ENCODE data around the gene KIF3A. TPM values are rescaled to one million over a fixed set of nuclear protein-coding genes. Genes with fewer than 3 reads are reported as not detected.

Gene KIF3A
- total and polyA plus RNA-seq, 2 experiments from 2014 or later, result 11.2 to 19.7 TPM

GRCh38 chr5:132773114-132773513, 35.8 kb upstream of the KIF3A start:
- H3K4me3 ChIP-seq, result no peak overlapping the region
- H3K9me2 ChIP-seq (ENCODE audit: insufficient read depth), result peaks cover 2% of the 10 kb centered on the region; the same call in 1 of the 2 replicates
- Mint-ChIP-seq H3K4me1 (peaks cover 30% of the 10 kb centered on the region), H3K36me3 (ENCODE audit: low read depth) (no peaks in the 10 kb centered on the region; the same call in 2 of the 3 replicates), H3K27ac (no peak overlapping the region), H3K4me3 (no peak overlapping the region), H3K9me3 (no peaks in the 10 kb centered on the region), H3K27me3 (ENCODE audit: insufficient read depth, low read depth, poor library complexity) (peaks cover 25% of the 10 kb centered on the region)
- no peak for DNase-seq (ENCODE audit: low spot score)
- peaks cover 21% of the 10 kb centered on the region for H3K4me1 ChIP-seq (ENCODE audit: insufficient read depth)
- no peak overlapping the region for H2AFZ ChIP-seq
- TF ChIP-seq NANOG (IDR thresholded peaks at IDR 0.05; ENCODE audit: borderline replicate concordance) (no peak), CREB1 (CRISPR knock-in tag; IDR thresholded peaks at IDR 0.05; ENCODE audit: low read depth) (no peak), ETS1 (IDR thresholded peaks at IDR 0.05) (no peak), STAT1 (IDR thresholded peaks at IDR 0.05; ENCODE audit: unreplicated experiment) (no peak), CTCF (conservative IDR thresholded peaks at IDR 0.05; ENCODE audit: low read depth in 2 of 2) (no peak), EZH2phosphoT487 (IDR thresholded peaks at IDR 0.05; ENCODE audit: unreplicated experiment) (no peak), REST (IDR thresholded peaks at IDR 0.05; ENCODE audit: unreplicated experiment) (no peak), JUNB (IDR thresholded peaks at IDR 0.05; ENCODE audit: unreplicated experiment) (no peak), ZNF331 (CRISPR knock-in tag; IDR thresholded peaks at IDR 0.05; ENCODE audit: low read depth) (no peak), POLR2AphosphoS5 (IDR thresholded peaks at IDR 0.05; ENCODE audit: low read depth) (no peak), ZNF114 (CRISPR knock-in tag; IDR thresholded peaks at IDR 0.05) (no peak), EZH2 (IDR thresholded peaks at IDR 0.05; ENCODE audit: low read depth, unreplicated experiment) (no peak), ZNF462 (CRISPR knock-in tag; IDR thresholded peaks at IDR 0.05) (no peak)
- H3K4me2 ChIP-seq, result no peak overlapping the region
- H3F3A ChIP-seq (replicated peaks; ENCODE audit: low read depth), result no peaks in the 10 kb centered on the region
- peaks cover 26% of the 10 kb centered on the region for H3K27me3 ChIP-seq (ENCODE audit: insufficient read depth)
- no peaks in the 10 kb centered on the region for H3K36me3 ChIP-seq (ENCODE audit: insufficient read depth)
- peaks cover 4% of the 10 kb centered on the region; the same call in 1 of the 2 replicates for H3K79me2 ChIP-seq (replicated peaks; ENCODE audit: insufficient read depth)
- no peak overlapping the region for H3K27ac ChIP-seq (ENCODE audit: low read depth)
- H4K20me1 ChIP-seq (replicated peaks; ENCODE audit: insufficient read depth), result 0 out of 2 replicates have a peak, but pooled peaks cover 4% of the 10 kb centered on the region
- no peak for ATAC-seq
